Amniotic stem cell (primary cell): Measurements from ENCODE around the gene STK40.
A peak's percentile ranks its signal among the peaks of the same experiment; 100 is the strongest.

Source experiments
- DNase-seq: peaks from one replicate; lab custom pipeline; 2025; lab: John Stamatoyannopoulos, UW

Gene STK40, protein sequence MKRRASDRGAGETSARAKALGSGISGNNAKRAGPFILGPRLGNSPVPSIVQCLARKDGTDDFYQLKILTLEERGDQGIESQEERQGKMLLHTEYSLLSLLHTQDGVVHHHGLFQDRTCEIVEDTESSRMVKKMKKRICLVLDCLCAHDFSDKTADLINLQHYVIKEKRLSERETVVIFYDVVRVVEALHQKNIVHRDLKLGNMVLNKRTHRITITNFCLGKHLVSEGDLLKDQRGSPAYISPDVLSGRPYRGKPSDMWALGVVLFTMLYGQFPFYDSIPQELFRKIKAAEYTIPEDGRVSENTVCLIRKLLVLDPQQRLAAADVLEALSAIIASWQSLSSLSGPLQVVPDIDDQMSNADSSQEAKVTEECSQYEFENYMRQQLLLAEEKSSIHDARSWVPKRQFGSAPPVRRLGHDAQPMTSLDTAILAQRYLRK

DNA sequence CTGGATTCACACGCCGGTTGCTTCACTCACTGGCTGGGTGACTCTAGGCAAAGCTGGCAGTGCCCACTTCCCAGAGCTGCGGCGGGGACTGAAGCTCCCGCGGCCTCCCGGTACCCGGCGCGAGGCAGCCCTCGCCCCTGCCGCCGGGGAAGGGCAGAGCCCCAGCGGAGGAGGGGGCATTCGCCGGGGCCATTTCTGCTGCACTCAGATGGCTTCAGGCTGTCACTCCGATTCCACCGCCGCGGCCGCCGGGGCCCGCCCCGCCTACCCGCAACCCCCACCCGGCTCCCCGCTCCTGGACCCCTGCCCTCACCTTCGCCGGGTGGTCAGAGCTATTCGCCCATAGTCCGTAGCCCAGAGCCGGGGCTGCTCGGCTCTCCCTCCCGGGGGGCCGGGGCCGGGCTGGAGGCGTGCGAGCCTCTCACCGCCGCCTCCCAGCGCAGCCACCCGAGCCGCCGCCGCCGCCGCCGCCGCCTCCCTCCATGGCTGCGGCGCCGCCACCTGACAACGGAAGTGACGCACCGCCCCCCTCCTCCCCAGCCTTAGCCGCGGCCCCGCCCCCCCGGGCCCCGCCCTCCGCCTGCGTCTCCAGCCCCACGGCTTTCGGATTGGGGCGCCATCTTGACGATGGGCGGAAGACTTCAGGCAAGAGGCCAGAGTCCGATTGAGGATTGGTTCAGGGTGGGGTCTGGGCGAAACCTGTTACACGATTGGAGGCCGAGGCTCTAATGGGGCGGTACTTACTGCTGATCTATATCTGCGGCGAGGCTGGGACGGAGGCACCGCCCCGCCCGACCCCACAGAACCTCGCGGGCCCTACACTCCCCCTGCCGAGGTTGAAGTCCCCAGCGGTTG is at the start of gene STK40:
STK40 (minus strand) TSS at position 515 of the 855 bp plus-strand sequence. CDS start 24,592 bp downstream, outside the sequence.
- DNase-seq = peak; percentile 99

DNA sequence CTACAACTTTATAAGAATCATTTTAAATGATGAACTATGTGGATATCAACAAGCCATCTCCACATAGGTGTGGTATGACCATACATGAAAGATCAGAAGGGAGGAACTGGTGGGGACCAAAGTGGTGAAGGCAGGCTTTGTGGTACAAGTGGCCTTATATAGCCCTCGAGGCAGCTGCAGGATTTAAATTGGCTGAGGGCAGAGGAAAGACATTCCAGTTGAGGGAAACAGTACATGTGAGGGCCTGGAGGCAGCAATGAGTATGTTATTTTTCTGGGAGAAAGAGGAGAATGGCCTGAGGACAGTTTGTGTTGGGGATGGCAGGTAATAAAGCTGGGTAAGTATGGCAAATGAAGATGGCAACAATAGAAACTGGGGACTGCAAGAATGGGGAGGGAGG is 47.4 kb upstream of the STK40 start:
- DNase-seq = no peak

DNA sequence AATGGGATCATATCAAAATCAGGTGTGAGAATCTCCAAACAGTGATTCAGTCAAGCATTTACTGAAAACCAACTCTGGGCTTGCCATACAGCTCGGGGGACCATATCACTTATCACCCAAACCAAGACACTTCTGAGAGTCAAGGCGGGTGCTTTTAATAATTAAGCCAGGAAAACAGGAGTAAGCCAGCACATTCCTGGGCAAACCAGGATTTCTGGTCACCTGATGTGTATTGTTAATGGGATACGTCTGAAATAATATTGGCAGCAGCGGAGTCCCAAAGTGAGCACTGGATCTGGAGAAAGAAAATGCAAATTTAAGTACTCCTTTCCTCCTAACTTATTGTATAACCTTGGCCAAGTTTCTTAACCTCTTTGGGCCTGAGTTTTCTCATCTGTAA is 46.9 kb upstream of the STK40 start:
- DNase-seq = no peak

DNA sequence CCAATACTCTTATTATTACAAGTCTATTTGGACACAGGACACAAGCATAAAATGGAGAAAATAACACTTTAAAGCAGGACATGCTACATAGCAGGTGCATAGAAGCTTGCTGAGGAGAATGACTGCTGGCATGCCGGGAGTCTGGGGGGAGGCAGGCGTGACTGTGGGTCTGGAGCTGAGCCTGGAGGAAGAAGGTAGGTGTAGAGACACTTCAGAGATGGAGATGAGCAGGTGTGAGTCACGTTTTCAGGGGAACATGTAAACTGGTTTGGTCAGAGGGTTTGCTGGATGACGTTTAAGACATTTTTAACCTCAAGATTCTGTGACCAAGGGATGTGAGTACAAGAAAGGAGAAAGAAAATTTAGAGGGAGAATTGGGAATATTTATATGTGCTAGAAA is 40.1 kb upstream of the STK40 start:
- DNase-seq = no peak

DNA sequence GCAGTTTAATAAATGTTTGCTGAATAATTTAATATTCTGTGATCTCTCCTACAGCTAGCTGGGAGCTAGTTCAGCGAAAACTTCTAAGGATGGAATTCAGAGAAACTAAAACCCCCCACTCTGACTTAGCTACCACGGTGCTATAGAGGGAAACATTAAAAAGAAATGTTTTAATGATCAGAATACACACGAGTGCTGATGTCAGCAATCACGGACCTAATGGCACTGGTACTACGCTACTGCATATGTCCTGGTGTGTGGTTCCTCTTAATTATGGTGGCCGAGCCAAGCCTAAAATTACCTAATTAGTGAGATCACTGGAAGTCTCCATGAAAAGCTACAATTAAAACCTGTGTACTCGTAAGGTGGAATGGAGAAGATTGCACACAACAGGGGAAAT is 35.9 kb upstream of the STK40 start:
- no peak for DNase-seq

DNA sequence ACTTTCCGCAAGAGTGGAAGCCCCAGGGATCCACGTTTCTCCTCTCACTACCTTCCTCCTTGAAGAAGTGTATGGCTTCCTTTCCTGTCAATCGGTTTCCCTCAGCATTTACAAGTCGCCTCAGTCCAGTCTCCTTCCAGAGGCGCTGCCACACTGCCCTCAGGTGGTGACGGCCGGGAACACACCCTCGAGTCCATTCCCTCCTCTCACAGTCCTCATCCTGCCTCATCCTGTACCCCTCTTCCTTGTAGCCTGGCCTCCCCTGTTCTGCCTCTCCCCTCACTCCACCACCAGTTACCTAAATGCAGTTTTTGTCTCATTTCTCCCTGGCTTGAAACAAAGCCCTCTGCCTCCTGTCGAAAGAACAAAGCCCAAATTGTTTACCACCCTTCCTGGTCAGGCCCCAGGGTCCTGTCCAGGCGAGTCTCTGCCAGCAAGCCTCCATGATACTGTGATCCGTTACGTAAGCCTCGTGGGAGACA is 35.2 kb upstream of the STK40 start:
- peak; percentile 72 for DNase-seq

DNA sequence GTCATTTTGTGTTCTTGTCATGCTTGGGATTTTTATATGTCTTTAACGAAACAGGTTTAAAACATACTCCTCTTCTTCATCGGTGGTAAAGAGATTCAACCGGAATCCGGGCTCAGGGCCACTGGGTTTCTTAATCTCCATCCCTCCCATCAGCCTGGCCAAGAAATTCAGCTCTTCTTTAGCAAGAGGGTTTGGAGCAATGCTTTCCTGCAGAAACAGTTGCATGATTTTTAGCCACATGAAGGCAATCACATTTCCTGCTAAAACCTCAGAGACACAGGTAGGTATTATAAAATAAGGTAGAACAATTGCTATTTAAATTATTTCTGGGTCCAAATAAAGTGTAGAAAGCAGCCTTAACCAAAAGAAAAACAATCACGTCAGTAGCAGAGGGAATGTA is 34.7 kb upstream of the STK40 start:
- DNase-seq = no peak

DNA sequence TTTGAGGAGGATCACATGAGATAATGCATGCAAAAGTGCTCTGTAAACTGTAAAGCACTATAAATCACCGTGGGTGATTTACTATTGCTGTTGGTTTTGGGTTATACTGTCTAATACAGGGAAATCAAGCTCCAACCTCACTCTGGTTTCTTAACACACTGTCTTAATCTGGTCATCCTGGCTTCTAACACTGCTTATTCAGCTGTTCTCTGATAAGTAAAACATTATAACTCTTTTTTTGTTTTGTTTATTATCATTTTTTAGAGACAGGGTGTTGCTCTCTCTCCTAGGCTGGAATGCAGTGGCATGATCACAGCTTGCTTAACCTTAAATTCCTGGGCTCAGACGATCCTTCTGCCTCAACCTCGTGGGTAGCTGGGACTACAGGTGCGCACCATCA is 33.8 kb upstream of the STK40 start:
- no peak for DNase-seq

DNA sequence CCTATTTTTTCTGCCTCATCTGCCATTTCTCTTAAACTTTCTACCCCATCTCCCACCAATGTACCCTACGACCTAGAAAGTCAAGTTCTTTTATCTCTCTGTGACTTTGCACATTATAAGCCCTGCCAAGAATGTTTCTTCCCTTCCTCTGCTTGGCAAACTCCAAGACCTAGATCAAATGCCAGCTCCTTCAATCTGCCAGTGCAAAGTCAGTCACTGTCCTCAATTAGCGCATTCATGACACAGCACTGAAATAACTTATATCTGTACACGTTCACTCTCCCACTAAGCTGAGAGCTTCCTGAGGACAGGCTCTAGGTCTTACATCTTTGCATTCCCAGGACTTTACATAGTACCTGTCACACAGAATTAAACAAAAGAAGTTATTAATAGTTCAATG is 33.4 kb upstream of the STK40 start:
- no peak for DNase-seq

DNA sequence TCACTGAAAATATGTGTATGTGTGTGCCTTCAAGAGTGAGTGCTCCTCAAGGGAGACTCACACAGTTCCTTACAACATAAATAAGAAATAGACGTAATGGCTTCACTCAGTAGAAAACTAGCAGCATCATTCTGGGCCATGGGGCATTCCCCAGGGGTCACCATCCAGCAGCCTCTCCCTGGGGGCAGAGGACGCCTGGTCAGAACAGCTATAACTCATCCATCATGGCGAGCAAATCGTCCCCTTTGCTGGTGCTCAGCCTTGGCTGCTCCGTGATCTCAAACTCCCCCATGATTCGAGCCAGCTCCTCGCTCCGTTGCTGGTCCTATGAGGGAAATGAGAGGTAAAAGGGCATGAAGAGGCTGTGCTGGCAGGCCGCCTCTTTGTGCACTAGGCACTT is 32.2 kb upstream of the STK40 start:
- no peak for DNase-seq

DNA sequence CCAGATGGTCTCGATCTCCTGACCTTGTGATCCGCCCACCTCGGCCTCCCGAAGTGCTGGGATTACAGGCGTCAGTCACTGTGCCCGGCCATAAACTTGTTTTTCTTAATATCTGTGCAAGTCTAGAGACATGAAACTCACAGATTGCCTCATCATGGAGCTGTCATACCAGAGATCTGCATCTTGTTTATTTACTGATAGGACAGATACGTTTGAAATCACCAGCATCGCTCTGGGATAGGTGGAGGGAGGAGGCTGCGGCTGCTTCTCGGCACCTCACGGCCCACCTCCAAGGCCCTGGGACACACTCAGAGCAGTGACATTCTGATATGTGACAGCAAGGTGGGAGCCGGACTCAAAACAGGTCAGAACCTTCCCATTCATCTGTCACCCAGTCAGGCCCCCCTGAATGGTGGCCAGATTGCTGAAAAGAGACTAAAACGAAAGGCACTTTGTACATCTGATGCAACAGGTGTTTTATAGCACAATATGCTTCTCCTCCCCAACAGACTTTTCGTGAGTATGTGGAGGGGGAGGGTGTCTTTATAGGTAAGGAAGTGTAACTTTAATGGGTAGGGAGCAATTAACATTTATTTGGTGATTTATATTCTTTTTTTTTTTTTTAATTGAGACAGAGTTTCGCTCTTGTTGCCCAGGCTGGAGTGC is 30.1 kb upstream of the STK40 start:
- DNase-seq = no peak

DNA sequence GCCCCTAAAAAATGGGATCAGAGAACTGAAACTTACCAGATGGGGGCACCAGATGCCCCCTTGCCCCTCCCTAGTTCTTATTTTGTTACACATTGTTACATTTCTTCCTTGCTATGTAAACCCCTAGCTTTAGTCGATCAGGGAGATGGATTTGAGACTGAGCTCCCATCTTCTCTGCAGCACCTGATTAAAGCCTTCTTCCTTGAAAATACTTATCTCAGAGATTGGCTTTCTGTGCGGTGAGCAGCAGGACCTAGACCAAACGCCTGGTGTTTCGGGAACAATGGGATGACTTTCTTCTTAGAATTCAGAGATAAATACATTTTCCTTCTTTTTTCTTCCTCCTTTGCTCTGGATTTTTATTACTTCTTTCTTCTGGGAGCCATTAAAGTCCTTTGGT is 28.7 kb upstream of the STK40 start:
- no peak for DNase-seq

DNA sequence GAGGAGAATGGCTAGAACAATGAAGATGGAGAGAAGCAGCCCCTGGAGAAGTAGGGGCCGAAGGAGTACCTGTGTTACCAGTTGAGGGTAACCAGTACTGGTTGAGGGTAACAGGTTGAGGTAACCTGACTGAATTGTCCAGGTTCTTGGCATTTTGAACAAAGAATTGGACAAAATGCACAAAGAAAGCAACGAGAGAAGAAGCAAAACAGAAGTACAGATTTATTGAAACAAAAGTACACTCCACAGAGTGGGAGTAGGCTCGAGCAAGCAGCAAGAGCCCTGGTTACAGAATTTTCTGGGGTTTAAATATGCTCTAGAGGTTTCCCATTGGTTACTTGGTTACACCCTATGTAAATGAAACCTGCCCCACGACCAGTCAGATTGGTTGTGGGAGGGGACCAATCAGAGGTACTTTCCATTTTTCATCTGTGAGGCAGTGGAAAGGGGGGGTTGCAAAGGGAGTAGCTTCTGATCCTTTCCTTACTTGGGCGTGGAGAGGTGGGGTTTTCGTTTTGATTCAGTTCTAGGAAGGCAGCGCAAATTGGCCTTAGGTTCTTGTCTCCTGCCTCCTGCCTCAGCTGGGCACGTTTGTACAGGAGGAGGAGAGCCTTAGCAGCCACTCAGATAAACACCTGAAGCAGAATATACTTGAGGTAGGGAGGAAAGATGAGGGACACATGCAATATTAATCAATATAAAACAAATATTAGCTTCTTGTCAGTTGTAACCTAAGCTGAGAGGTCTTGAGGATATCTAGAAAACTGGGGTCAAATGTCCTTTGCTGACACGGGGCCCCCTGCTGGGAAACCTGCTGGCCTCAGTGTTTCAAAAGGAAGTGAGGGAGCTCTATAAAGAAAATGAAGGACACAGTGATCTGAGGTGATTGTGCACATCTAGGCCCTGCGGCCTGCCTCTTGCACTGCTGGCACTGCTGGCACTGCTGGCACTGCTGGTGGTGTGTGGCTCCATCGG is 26.2 kb upstream of the STK40 start:
- DNase-seq = no peak

DNA sequence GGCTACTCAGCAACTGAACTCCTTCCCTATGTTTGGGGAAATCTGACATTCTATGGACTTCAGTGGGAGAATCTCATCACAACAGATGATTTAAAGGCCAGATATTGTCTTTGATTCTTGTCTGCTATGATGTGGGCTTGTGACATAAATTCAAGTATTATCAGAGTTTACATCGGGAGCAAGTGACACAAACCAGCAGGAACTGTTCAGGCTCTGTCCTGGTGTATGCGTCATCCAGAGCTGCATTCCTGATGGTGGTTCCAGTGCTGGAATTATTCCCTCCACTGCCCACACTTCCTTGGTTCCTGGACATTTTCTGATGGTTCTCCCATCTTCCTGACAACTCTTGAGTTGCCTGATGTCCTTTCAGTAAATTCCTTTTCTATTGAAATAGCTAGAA is 22.8 kb upstream of the STK40 start:
- DNase-seq = peak; percentile 46

DNA sequence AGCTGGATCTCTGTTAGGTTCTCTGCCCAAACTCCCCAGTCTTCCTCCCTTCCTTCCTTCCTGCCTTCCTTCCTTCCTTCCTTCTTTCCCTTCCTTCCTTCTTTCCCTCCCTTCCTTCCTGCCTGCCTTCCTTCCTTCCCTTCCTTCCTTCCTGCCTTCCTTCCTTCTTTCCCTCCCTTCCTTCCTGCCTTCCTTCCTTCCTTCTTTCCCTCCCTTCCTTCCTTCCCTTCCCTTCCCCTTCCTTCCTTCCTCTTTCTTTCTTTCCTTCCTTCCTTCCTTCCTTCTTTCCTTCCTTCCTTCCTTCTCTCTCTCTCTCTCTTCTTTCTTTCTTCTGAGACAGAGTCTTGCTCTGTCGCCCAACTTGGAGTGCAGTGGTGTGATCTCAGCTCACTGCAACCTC is 20.7 kb upstream of the STK40 start:
- no peak for DNase-seq

DNA sequence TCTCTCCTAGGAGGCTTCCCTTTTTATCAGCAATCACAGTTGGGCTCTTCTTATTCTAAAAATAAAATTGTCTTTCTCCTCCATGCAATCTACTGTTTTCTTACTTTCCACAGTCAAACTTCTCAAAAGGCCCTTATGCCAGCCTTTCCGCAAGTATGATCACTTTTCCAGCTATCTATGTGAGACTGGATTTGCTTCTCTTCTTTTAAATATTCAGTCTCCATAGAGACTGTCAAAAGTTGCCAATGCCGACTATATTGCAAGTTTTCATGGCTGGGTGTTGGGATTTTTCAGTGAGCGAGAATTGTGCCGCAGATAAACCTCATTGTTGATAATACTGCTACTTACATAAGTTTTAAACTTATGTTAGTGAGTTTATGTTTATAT is 16.8 kb upstream of the STK40 start:
- DNase-seq = no peak

DNA sequence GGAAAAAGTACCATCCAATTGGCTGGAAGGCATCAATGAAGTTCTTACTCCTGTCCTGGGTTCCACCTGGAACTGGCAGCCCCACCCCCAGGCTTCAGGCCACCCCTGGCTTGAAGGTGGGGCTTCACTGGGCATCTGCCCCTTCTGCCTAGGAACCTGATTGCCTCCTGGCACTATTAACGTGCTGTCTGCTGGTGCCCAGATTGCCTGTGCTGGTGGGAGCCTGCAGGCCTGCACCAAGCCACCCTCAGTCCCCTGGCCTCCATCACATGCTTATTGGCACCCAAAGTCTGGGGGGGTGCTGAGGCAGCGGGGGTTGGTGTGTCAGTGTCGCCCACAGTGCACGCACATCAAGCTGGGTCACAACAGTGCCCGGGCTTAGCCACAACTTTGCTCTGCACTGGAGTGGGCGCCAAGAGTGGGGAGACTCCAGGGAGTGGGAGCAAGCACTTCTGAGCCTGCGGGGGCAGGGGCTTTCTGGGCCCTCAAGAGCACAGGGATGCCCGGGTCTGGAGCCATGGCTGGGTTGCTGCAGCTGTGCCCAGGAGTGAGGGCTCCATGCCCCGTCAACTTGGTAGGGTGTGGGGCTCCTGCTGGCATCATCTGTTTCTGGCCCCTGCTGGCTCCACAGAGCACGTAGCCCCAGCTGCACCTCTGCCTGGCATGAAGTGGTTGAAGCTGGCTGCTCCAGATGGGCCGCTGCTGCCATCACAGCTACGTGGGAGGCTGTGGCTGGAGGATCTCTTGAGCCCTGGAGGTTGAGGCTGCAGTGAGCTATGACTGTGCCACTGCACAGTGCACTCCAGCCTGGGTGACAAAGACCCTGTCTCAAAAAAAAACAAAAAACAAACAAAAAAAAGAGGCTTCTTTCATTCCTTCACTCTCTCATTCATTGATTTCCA is 16.1 kb upstream of the STK40 start:
- DNase-seq = no peak

DNA sequence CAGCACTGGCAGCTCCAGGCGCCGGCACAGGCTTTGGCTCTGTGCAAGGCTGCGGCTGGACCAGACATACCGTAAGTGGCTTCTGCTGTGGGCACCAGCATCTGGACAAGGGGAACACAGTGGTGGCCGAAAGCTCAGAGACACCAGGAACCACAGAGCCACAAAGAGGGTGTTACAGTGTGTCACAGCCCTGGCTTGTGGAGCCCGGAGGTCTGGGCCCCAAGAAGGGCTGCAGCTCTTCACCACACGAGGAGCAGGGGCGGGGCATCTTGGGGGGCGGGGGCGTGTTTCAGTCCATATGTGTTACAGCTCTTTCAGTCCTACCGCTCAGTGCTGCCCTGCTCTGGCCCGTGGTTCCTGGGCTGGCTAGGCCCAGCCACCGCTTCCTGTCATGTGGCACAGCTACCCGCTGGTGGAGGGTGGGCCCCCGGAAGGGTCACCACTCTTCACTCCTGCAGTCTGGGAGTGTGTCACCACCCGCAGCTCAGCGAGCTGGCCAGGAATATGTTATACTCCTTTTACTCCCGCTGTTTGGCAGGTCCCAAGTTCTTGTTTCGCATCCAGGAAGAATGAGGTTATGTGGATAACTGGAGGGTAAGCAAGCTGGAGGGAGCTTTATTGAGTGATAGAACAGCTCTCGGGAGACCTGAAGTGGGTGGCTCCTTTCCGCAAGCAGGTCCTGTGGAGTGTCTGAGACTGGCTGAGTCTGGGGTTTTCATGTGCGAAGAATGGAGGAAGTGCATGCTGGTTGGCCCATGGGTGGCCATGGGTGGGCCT is 15.3 kb upstream of the STK40 start:
- no peak for DNase-seq

DNA sequence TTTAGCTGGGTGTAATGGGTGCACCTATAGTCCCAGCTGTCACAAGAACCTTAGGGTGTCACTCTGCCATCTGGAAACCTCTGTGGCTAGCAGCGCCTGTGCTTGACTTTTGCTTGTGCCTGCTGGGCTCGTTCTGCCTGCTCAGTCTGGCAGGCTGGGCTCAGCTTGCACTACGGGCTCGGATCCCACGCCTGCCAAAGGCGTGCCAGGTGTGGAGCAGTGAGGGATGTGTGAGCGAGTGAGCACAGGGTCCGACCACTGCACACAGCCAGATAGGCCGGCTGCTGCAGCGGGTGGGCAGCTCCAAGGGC is 14.7 kb upstream of the STK40 start:
- no peak for DNase-seq
